ENCODE results near the gene DUSP7.
A peak's percentile ranks its signal among the peaks of the same experiment; 100 is the strongest.
"Not testable (repeated sequence)": the region's sequence is repeated elsewhere in the genome, so short reads cannot be mapped to it uniquely, and the experiment has no call there.

Gene DUSP7

DNA sequence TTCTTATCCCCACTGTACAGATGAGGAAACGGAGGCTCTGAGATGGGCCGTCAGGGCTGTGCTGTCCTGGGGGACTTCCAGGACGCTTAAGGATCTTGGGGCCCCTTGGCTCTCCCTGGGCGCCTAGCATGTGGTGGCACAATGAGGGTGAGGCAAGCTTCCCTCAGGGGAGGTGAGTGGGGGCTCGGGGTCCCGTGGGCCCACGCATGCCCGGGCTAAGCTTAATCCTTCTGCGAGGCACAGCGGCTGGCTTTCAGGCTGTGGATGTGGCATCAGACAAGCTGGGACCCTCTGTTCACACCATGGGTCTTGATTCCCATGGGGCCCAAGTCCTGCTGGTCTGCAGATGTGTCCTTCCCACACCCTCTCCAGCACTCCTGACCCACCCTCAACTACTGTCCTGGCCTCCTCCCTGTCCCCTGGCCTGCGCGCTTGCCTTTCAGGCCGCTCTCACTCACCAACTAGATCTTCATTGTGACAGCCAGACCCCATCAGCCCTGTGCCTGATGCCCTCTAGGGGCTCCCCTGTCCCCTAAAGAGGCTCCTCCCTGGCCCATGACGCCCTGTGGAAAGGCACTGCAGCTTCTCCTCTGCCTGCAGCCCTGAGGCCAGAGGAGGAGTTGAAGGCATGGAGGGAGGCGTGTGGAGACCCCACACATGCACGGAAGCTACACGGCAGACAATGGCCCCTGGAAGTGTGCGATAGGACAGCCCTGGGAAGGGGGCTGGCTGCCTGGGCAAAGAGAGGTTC is 11.3 kb downstream of the DUSP7 start:
- TF ChIP-seq, protein P1, sequence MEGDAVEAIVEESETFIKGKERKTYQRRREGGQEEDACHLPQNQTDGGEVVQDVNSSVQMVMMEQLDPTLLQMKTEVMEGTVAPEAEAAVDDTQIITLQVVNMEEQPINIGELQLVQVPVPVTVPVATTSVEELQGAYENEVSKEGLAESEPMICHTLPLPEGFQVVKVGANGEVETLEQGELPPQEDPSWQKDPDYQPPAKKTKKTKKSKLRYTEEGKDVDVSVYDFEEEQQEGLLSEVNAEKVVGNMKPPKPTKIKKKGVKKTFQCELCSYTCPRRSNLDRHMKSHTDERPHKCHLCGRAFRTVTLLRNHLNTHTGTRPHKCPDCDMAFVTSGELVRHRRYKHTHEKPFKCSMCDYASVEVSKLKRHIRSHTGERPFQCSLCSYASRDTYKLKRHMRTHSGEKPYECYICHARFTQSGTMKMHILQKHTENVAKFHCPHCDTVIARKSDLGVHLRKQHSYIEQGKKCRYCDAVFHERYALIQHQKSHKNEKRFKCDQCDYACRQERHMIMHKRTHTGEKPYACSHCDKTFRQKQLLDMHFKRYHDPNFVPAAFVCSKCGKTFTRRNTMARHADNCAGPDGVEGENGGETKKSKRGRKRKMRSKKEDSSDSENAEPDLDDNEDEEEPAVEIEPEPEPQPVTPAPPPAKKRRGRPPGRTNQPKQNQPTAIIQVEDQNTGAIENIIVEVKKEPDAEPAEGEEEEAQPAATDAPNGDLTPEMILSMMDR (IDR thresholded peaks at IDR 0.05; ENCODE audit: low read depth, low read length), result no peak
- no peak for DNase-seq (ENCODE audit: extremely low read depth, low read depth)

DNA sequence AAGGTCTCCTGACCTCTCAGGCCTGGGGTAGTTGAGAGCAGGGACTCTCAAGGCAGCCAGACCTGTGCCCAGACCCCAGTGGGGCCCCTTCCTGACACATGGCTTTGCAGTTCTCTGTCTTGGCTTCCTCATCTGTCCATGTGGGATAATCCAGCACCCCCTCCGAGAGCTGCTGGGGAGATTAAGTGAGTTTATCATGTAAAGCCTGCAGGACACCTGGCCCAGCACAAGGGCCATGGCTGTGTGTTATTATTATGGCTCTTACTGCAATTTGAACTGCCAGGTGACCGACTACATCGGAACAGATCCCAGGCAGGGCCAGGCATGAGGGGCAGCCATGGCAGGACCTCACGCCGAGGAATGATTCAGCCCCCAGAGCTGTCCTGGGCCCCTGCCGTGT is 12.6 kb downstream of the DUSP7 start:
- TF ChIP-seq, protein P1 (IDR thresholded peaks at IDR 0.05; ENCODE audit: low read depth, low read length), result no peak
- DNase-seq (ENCODE audit: extremely low read depth, low read depth), result no peak

DNA sequence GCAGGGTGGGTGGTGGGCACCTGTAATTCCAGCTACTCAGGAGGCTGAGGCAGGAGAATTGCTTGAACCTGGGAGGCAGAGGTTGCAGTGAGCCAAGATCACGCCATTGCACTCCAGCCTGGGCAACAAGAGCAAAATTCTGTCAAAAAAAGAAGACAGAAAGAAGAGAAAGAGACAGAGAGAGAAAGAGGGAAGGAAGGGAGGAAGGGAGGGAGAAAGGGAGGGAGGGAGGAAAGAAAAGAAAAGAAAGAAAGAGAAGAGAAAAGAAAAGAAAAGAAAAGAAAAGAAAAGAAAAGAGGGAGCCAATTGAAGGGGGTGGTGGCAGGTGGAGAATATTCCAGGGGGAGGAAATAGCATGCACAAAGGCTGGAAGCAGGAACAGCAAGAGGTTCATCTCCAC is 13.3 kb downstream of the DUSP7 start:
- not testable (repeated sequence) for DNase-seq (ENCODE audit: extremely low read depth, low read depth)

DNA sequence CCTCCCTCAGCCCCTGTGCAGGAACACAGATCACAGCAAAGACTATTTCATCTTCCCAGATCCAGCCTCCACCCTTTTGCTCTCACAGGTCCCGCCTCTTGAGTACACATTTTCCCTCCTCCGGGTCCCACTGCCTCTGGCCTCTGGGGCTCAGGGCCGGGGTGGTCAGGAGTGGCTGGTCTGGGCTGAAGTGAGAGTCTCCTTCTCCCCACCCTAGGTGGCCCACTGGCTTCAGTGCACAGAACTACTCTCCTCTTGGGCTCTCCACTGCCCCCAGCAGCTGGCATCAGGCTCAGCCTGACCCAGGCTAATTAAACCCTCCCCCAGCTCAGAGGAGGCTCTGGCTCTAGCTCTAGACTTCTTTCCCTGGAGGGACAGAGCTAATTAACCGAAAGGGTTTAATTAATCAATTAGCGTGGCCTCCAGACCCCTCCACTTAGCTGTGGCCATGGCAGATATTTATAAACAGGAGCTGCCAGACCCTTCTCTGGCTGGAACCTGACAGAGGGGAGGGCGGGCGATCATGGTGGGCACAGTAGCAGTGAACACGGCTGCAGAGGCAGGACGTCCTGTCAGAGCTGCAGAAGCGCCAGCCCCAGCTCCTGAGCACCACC is 15.1 kb downstream of the DUSP7 start:
- TF ChIP-seq, protein P1 (IDR thresholded peaks at IDR 0.05; ENCODE audit: low read depth, low read length), result peak; percentile 13; the same call in 1 of the 2 replicates
- DNase-seq (ENCODE audit: extremely low read depth, low read depth), result no peak

DNA sequence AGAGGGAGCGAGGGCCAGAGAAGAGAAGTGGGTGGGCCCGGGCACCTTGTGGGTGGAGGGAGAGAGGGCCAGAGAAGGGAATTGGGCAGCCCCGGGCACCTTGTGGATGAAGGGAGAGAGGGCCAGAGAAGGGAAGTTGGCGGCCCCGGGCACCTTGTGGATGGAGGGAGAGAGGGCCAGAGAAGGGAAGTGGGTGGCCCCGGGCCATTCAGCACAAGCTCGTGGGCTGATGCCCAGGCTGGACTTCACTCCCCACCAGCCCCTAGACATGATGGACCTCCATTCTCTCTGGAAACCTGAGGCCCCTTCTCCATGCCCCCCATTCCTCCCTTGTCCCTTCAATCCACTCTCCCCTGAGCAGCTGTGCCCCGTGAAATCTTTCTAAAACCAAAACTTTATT is 15.8 kb downstream of the DUSP7 start:
- TF ChIP-seq, protein P1 (IDR thresholded peaks at IDR 0.05; ENCODE audit: low read depth, low read length), result no peak

DNA sequence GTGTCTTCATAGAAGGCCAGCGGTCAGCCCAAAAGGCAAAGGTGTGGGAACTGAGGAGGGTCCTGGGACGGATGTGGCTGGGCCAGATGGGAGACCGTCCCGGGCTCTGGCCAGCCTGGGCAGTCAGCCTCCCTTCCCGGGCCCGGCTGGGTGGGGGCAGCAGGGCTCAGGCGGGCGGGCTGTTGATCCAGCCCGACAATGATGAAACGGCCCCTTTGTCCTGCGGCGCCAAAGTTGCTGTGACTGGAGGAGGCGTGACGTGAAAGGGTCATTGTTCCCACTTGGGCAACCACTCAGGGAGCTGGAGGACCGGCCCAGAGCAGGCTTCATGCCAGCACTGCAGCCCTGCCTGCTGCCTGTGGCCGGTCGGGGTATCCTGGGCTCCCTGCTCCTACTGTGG is 16.5 kb downstream of the DUSP7 start:
- DNase-seq (ENCODE audit: extremely low read depth, low read depth), result no peak
- TF ChIP-seq, protein P1 (IDR thresholded peaks at IDR 0.05; ENCODE audit: low read depth, low read length), result no peak

More for the DNA sequence above, 15.8 kb downstream of the DUSP7 start:
- DNase-seq (ENCODE audit: extremely low read depth, low read depth), result no peak

DNA sequence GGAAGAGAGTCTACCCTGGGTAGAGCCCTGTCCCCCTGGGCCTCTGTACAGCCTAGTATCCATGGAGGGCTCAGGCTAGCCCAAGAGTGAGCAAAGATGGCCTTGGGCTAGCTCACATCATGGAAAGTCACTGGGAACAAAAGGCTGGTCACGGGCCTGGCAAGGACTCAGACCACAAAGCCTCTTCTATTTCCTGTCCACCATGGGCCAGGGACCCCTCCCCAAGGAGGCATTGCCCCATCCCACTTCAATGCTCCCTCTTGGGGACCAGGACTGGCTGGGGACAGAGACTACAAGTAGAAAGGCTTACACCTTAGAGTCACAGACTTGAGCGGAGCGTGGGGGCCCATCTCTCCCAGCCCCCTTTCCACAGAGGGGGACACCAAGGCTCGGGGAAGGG is 16.9 kb downstream of the DUSP7 start:
- TF ChIP-seq, protein P1 (IDR thresholded peaks at IDR 0.05; ENCODE audit: low read depth, low read length), result no peak
- DNase-seq (ENCODE audit: extremely low read depth, low read depth), result no peak
